HG02798 (cell line): ENCODE data around the gene NCKAP5.
"Not testable (repeated sequence)": the region's sequence is repeated elsewhere in the genome, so short reads cannot be mapped to it uniquely, and the experiment has no call there.

Experiments used
- ATAC-seq: cut with Tn5 transposase; IDR thresholded peaks from one replicate; pipeline ENCODE4 v1.9.1; 2021; ENCODE audit warnings: mild to moderate bottlenecking; ENCODE audit not compliant: unreplicated experiment, poor library complexity

NCKAP5 gene

DNA sequence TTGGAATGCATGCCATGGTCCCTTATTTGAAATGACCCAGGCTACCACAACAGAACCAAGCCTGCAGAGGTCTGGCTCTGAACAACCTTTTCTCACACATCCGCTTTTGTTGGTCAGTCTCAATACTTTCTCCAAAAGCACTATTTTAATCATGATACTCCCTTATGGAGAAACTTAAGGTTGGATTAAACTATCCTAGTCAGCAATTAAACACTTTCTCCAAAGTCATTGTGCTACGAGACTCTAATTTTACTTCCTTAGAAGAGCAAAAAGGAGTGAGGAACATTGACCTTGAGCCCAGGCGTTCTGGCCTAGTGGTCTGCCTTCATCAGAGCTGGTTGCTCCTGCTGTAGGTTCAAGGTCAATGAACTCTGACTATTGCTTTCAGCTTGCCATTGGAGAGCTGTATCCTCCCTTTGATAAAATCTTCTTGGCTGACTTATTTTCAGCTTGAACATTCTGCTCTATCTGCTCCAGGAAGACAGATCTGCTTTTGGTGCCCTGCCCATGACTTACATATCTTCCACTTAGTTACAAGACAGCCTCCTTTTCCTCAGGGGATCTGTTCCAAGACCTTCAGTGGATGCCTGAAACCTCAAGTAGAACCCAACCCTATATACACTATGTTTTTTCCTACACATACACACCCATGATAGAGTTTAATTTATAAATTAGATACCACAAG, 91.2 kb downstream of the NCKAP5 start:
- no peak for ATAC-seq

DNA sequence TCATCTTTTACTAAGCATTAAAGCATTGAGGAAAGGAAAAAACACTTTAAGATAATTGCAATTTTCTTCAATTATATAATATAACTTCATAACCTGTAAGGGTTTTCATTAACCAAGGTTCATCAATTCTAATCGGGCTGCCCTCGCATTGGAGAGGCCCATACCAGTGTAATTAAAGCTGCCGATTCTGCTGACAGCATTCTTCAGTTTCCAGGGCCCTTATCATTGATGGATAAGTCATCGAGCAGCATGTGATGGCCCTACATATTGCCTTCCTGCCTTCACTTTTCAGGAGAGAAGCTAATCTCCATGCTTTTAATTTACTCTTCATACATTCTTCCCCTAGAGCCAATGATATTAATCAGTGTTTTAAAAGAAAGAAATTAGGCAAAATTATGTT, 92.0 kb downstream of the NCKAP5 start:
- no peak for ATAC-seq

DNA sequence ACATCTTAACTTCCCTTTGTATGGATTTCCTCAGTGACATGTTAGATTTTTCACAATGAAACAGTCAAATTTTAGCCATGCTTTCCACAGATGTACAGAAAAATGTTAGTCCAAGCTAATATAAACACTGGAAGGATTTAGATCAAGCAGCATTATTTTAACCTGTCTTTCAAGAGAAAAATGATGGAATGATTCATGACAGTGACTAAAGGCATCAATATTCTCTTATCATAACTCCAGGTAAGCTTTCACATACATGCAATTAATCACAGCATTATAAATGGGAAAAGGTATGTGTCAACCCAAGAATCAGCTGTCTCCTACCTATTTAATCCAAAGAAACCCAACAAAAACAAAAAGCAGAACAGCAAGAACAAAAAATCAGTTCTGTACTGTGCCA, 92.7 kb downstream of the NCKAP5 start:
- no peak for ATAC-seq

DNA sequence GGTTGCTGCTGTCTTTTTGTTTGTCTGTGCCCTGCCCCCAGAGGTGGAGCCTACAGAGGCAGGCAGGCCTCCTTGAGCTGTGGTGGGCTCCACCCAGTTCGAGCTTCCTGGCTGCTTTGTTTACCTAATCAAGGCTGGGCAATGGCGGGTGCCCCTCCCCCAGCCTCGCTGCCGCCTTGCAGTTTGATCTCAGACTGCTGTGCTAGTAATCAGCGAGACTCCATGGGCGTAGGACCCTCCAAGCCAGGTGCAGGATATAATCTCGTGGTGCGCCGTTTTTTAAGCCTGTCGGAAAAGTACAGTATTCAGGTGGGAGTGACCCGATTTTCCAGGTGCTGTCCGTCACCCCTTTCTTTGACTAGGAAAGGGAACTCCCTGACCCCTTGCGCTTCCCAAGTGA, 97.8 kb downstream of the NCKAP5 start:
- ATAC-seq, result not testable (repeated sequence)

DNA sequence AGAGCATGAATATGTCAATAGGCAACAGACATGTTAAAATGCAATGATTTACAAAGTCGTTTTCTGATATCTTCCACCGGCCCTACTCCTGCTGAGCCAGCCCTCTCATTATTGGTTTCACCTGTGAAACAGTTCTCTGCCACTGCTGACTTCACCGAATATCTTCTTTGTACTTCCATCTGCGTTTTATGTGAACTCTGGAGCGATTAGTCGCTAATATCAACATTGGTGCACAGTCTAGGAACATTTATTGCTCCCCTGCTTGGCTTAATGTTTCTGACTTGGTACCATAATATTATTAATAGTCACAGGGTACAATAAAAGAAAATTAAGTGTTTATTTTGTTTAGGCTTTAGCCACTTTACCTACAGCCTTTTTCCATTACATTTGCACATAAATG, 105.5 kb downstream of the NCKAP5 start:
- ATAC-seq, result no peak

DNA sequence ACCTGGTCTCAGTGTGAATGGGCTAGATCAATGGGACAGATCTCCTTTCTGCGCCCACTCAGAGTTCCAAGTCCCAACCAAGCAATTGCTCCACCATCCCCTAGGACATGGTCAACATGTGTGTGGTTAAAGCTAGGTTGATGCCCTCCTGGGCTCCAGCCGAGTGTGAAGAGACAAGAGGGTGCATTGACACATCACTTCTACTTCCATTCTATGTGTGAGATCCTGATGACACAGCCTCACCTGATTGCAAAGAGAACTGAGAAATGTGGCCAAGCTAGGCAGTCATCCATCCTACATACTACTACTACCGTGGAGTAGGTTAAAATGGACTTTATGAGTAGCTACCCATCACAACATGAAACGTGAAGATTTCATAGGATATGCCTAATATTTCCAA, 106.8 kb downstream of the NCKAP5 start:
- peak; percentile 45 for ATAC-seq

DNA sequence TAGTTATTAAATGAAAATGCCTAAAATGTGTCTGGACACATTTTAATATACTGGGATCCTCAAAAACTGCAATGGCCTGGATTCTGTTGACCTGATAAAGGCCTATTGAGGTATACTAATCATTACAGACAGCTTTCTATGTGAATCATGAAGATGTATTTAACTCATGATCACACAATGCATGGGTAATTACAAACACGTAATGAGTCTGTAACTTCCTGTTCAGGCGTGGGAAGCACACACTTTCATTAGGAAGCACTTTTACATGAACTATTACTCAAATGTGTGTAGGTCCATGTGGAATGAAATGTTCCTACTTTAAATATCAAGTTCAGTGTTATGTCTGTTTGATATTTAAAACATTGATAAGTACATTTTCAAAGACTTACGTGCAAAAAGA, 108.7 kb downstream of the NCKAP5 start:
- no peak for ATAC-seq

DNA sequence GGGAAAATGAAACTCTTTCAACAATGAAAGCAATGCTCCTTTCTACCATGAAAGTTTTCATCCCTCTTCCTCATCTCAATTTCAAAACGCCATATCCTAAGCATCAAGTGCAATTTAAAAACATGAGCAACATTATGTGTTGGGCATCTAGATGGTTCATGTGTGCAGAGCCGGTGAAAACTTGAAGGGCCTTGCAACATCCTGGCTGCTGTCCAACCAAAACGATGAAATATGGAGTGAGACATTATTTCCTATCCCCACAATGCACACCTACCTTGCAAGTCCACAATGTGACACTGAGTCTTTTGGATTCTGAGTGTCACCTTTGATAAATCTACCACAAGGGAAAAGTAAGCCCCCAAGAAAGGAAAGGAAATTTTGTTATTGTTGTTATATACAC, 110.0 kb downstream of the NCKAP5 start:
- no peak for ATAC-seq

DNA sequence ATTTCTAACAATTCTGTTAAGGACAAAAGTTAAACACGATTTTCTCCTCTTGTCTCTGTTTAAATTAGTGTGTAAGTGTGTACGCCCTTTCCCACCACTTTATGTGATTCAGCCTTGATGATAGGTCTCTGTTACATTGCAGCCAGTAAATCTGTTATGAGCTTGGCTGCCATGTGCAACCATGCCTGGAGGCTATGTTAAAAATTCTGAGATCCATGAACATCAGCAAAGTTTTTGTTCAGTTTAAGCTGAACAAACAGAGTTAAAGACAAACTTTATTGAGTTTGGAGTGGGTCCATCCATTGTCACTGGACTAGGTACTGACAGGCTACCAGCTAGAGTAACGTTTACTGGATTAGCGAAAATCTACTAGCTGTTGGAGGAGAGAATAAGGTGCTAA, 110.4 kb downstream of the NCKAP5 start:
- no peak for ATAC-seq

DNA sequence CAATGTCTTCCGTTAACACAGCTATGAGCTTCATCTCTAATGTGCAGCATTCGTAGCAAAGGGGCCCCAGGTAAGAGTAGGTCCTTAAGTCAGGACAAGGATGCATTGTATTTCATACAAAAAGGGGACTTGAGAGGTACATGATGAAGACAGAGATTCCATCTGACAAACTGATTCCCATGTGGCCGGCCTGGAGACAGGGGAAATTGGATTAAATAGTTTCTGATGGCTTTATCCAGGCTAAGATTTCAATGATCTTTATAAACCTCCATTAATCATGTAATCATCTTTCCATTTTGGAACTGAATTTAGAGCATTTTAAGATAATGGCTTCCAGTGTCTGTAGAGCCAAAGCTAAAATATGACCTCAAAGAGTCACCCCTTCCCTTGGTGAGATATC, 111.3 kb downstream of the NCKAP5 start:
- ATAC-seq, result no peak

DNA sequence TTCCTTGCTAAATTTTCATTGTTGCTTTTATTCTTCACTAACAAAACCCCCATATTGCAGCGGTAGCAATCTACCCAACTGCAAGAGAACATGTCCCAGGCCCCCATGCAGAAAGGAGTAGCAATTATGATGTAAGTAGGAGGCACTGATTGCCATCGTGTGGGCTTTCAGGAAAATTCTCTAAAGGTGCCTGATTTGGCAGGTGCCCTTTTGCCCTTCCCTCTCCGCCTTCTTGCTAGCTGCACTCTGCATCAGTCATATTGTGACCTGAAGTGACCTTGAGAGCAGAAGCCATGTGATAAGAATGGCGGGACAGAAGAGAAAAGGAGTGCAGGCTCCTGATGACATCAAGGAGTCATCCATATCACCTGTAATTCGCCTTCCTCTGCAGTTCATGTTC, 112.1 kb downstream of the NCKAP5 start:
- ATAC-seq, result no peak

DNA sequence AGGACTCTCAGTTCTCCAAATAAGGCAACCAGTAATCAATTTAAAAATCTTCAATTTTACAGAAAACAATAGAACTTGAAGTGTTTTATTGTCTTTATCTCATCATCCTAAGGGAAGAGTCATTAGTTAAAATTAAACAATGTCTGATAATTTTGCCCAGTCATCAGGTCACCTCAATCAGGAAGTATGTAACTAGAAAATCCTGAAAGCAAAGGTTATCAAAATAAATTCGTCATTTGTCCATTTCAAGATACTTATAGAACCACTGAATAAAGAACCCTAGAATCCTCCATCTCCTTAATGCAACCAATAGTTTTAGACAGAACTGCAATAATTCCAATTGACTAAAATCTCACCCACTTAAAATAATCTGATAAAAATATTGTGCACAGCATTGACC, 115.2 kb downstream of the NCKAP5 start:
- ATAC-seq, result no peak

DNA sequence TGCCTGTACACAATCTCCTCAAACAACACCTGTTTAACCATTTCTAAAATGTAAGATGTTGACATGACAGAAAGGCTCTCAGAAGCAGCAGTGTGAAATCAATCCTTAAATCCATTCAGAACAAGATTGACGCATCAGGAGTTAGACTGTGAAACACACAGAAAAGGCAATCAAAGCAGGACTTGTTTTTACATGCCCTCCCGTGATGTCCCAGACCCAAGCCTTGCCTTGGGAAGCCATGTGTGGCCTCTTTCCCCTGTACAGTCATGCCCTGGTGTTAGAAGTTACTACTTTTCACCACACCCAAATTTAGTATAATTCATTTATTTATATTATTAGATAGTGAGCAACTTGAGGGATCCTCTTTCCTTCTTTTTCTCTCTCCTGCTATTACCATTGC, 115.7 kb downstream of the NCKAP5 start:
- no peak for ATAC-seq

DNA sequence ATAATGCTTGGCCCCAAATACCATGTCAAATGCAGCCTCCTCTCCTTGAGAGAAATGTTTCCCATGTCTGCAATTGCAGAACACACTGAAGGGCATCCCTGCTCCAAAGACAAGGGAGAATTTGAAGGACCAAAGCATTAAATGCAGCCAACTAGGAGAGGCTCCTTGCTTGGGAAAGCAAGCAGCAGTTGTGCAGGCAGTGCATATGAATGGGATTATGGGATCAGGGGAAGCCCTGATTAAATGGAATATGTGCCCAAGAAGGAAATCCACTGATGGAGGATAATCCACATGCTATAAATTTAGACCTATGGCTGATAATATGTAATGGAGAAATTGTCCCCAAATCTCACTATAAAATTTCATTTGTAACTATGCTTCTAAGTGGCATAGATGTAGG, 116.1 kb downstream of the NCKAP5 start:
- no peak for ATAC-seq

DNA sequence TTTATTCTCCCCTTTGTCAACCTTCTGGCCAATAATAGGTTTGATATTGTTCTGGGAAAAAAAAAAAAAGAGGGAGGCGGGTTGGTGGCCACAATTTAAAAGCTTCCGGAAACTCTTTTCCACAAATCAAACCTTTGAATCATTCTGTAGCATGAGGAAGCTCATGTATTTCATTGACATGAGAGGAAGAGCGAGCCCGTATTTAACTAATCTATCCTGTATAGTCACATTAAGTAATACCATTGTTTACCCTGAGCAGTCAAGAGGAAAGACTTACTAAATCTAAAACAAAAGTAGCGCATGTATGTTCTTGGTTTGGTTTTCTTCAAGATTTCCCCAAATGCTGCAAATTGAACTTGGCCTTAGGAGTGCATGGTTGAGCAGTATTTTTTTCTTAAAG, 120.1 kb downstream of the NCKAP5 start:
- ATAC-seq, result no peak

DNA sequence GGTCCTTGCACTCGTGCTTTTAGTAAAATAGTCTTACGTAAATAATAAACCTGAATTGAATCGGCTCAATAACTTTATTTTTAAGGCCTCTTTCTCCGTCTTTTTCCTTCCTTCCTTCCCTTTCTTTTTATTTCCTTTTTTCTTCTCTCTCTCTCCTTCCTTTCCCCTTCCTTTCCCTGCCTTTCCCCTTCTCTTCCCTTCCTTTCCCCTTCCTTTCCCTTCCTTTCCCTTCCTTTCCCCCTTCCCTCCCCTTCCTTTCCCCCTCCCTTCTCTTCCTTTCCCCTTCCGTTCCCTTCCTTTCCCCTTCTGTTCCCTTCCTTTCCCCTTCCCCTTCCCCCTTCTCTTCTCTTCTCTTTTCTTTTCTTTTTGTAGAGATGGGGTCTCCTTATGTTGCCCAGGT, 121.0 kb downstream of the NCKAP5 start:
- no peak for ATAC-seq

DNA sequence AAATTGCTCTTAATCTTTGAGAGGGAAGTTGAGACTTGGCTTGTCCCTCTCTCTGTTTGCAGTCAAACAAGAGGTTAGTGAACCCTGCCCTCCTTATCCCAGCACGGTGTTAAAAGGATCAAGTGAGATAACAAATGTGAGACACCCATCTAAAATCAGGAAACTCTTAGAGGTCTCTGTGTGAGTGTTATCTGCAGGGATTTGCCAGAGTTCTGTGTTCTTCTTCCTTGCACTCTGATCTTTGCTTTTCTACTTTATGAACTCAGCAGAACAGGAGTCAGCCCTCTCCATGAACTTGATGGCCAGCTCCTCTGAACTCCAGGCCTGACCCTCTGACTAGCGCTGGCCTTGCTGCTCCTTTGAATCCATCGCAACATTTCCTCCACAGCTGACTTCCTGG, 123.8 kb downstream of the NCKAP5 start:
- no peak for ATAC-seq

DNA sequence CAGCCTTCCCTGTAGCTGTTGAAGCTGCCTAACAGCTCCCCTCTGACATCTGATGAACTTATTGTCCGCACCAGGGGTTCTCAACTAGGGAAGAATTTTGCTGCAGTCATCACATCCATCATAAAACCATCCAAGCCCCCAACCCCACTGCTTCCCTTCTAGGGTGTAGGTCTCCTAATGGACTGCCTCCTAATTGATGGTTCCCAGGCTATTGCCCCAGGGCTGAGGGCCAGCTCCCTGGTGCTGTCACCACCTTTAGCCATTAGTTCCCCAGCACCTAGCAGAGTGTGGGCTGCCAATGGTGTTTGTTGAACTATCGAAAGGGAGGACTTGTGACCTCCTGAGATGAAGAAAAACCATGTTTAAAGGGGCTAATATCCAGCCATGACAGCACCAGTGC, 125.9 kb downstream of the NCKAP5 start:
- ATAC-seq, result no peak

DNA sequence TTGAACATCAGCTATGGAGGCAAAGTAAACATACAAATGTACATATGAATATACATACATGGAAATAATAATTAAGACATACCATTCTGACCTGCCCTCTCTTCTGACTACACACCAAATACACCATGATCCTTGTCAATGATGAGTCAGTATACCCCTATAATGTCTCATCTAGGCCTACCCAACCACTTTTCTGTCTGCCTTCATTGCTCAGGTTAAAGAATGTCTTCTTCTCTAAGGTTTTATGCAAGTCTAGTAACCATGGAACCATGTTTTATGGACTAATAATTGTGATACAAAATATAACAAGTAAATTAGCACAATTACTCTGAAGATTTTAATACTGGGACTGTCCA, 128.7 kb downstream of the NCKAP5 start:
- ATAC-seq, result no peak

DNA sequence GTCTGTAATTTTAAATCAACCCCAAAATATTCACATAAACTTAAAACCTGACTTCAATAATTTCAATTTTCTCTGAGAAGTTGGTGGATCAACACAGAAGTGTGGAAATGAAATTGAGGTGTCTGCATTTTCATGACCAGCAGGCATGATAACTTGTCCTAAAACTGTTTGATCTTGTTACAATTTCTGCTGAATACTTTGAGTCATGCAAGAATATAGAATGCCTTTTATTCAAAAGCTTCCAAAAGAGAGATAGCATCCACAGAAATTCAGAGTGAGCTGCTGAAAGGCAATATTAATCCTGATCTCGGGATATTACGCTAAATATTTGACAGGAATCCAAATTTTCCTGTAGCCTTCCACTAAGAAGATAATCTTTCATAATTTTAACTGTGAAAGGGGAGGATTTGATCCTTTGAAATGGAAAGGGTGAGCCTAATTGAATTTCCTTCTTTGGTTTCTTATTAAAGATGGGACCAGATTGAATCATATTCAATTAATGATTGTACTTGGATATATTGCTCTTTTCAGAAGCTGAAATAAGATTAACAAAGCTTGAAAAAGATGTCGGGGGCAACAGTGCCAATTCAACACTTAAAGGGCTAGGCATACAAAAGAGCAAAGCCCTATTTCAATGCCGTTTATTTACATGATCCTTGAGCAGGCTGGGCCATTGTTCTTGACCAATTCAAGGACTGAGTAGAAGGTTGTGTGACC, 129.3 kb downstream of the NCKAP5 start:
- ATAC-seq, result no peak

DNA sequence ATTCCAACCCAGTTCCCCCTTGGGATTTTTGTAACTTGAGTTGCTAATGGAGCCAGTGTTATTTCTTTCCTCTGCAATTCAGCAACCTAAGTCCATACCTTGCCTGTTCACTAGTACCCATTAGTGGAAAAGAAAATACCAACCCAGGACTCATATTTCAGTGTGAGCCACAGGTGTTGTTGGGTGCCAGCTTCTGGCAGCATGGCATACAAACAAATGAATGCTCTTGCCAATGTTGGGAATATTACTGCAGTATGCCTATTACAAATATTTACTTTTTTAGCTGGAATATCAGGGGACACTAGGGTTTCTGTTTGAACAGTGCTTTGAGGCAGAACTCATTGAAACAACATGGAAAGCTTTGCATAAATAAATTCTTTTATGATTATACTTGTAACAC, 130.2 kb downstream of the NCKAP5 start:
- no peak for ATAC-seq

DNA sequence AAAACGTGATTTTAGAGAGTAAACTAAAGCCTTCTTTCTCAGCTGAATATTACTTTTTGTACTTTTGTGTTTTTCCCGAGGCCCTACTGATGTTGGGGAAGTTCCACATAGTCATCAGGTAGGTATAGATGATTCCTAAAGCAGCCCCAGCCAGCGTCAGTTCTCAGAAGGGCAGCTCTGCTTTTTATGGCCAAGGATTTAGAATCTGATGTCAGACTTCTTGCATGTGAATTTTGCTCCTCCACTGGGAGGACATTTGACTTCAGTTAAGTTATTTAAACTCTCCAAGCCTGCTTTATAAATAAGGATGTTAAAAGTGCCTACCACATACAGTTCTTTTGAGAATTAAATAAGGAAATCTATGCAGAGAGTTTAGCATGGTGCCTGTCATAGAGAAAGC, 130.8 kb downstream of the NCKAP5 start:
- ATAC-seq, result no peak
